H1 (cell line): ENCODE results near the gene PAAF1. TPM values are rescaled to one million over a fixed set of nuclear protein-coding genes. Genes with fewer than 3 reads are reported as not detected.

Source experiments
- CTCF ChIA-PET: fragments of 300-600 bp; sonication (Branson Sonifier 250); formaldehyde crosslinking; loops from one replicate; lab custom pipeline; 2021; ENCODE audit not compliant: partially characterized antibody; lab: Charles Lee
- POLR2A ChIA-PET: fragments of 300-600 bp; sonication (Branson Sonifier 250); formaldehyde crosslinking; loops from one replicate; lab custom pipeline; 2021; ENCODE audit warnings: inconsistent platforms; ENCODE audit not compliant: partially characterized antibody; lab: Charles Lee
- DNase-seq, 2 experiments: peaks; one replicate each; pipeline versions ENCODE4 v3.0.0 to v3.0.0-alpha.2; 2010 to 2022; ENCODE audit warnings: low spot score in 2 of 2, low read depth in 1 of 2, mixed read lengths in 1 of 2
- FAIRE-seq: peaks from 2 replicates; lab custom pipeline; 2011; peaks lifted over from hg19 to GRCh38; lab: Jason Lieb, UNC
- H2AFZ ChIP-seq: 2 replicates; pipeline ENCODE4 v1.8.1; 2012; ENCODE audit warnings: low read length, inconsistent platforms
- H2AK5ac ChIP-seq: 2 replicates; pipeline ENCODE4 v1.6.1; 2013; ENCODE audit warnings: low read depth, low read length
- H2BK120ac ChIP-seq: replicated peaks from 2 replicates; pipeline ENCODE3; 2013; ENCODE audit warnings: low read depth, low read length, inconsistent platforms
- H2BK12ac ChIP-seq: 2 replicates; pipeline ENCODE4 v1.6.1; 2013; ENCODE audit warnings: low read depth, low read length
- H2BK15ac ChIP-seq: 2 replicates; pipeline ENCODE4 v1.6.1; 2013; ENCODE audit warnings: low read length
- H2BK20ac ChIP-seq: 2 replicates; pipeline ENCODE4 v1.6.1; 2013; ENCODE audit warnings: low read length
- H2BK5ac ChIP-seq: 2 replicates; pipeline ENCODE4 v1.6.1; 2013; ENCODE audit warnings: low read depth, low read length
- H3K14ac ChIP-seq: 2 replicates; pipeline ENCODE4 v1.6.1; 2013; ENCODE audit warnings: inconsistent platforms; ENCODE audit not compliant: insufficient read length
- H3K18ac ChIP-seq: 2 replicates; pipeline ENCODE4 v1.6.1; 2013; ENCODE audit warnings: low read length; ENCODE audit errors: extremely low read depth
- H3K23ac ChIP-seq: 2 replicates; pipeline ENCODE4 v1.6.1; 2013; ENCODE audit warnings: inconsistent platforms; ENCODE audit not compliant: insufficient read length
- H3K23me2 ChIP-seq: 2 replicates; pipeline ENCODE4 v1.6.1; 2013; ENCODE audit warnings: low read depth, low read length
- H3K27ac ChIP-seq: 2 replicates; pipeline ENCODE4 v1.6.1; 2011; ENCODE audit warnings: low read depth, low read length, inconsistent platforms
- H3K27me3 ChIP-seq, 4 experiments: replicated peaks in 1 of 4; 1 replicate in 1 of 4; 2 replicates in 3 of 4; pipeline versions ENCODE4 v1.6.1 to v1.8.1; 2011 to 2013; ENCODE audit warnings: low read length in 3 of 4, mild to moderate bottlenecking in 3 of 4, inconsistent platforms in 2 of 4, mixed read lengths in 2 of 4, moderate library complexity in 1 of 4; ENCODE audit not compliant: control insufficient read depth in 3 of 4, insufficient read depth in 3 of 4; ENCODE audit errors: extremely low read depth in 1 of 4
- H3K36me3 ChIP-seq, 4 experiments: 2 replicates each; pipeline versions ENCODE4 v1.6.1 to v1.8.1; 2011 to 2013; ENCODE audit warnings: mild to moderate bottlenecking in 4 of 4, low read length in 3 of 4, moderate library complexity in 2 of 4, control low read depth in 1 of 4, inconsistent platforms in 1 of 4; ENCODE audit not compliant: insufficient read depth in 4 of 4, control insufficient read depth in 2 of 4
- H3K4ac ChIP-seq: replicated peaks from 2 replicates; pipeline ENCODE3; 2013; ENCODE audit warnings: low read length, low read depth, mixed read lengths, inconsistent platforms; ENCODE audit not compliant: insufficient read length
- H3K4me1 ChIP-seq, 4 experiments: replicated peaks in 1 of 4; 1 replicate in 1 of 4; 2 replicates in 3 of 4; pipeline versions ENCODE4 v1.6.1 to v1.8.1; 2011 to 2013; ENCODE audit warnings: low read length in 3 of 4, inconsistent platforms in 2 of 4, mixed read lengths in 1 of 4; ENCODE audit not compliant: insufficient read depth in 4 of 4, control insufficient read depth in 3 of 4
- H3K4me2 ChIP-seq, 2 experiments: 2 replicates each; pipeline versions ENCODE4 v1.6.1 to v1.8.1; 2011 to 2013; ENCODE audit warnings: low read depth in 2 of 2, low read length in 2 of 2, control low read depth in 1 of 2, inconsistent platforms in 1 of 2, mild to moderate bottlenecking in 1 of 2; ENCODE audit not compliant: insufficient read depth in 1 of 2
- H3K4me3 ChIP-seq, 4 experiments: fragments of 200-600, 300-600 bp in 1 of 4; sonication (generic), shearing (Covaris generic), sonication (Bioruptor Twin) in 1 of 4; 2 replicates each; pipeline versions ENCODE4 v1.5.1 to v1.8.1; 2011 to 2016; ENCODE audit warnings: low read length in 4 of 4, low read depth in 3 of 4, control low read depth in 2 of 4, inconsistent platforms in 2 of 4, mild to moderate bottlenecking in 2 of 4, mixed read lengths in 1 of 4, moderate library complexity in 1 of 4; ENCODE audit not compliant: insufficient read depth in 2 of 4; ENCODE audit errors: extremely low read depth in 1 of 4
- H3K56ac ChIP-seq: replicated peaks from 2 replicates; pipeline ENCODE3; 2013; ENCODE audit warnings: low read depth, mild to moderate bottlenecking, mixed read lengths, low read length, inconsistent platforms; ENCODE audit not compliant: insufficient read length
- H3K79me1 ChIP-seq: 2 replicates; pipeline ENCODE4 v1.6.1; 2013; ENCODE audit warnings: low read depth, low read length, control low read depth
- H3K79me2 ChIP-seq, 2 experiments: 2 replicates each; pipeline versions ENCODE4 v1.6.1 to v1.8.1; 2012 to 2013; ENCODE audit warnings: low read length in 2 of 2, mild to moderate bottlenecking in 2 of 2, inconsistent platforms in 1 of 2; ENCODE audit not compliant: insufficient read depth in 2 of 2, control insufficient read depth in 1 of 2
- H3K9ac ChIP-seq, 4 experiments: replicated peaks in 1 of 4; 1 replicate in 1 of 4; 2 replicates in 3 of 4; pipeline versions ENCODE4 v1.6.1 to v1.8.1; 2011 to 2013; ENCODE audit warnings: low read depth in 3 of 4, low read length in 3 of 4, control low read depth in 2 of 4, mild to moderate bottlenecking in 2 of 4, moderate library complexity in 2 of 4, inconsistent platforms in 1 of 4; ENCODE audit errors: extremely low read depth in 1 of 4
- H3K9me3 ChIP-seq, 2 experiments: 2 replicates each; pipeline versions ENCODE4 v1.6.1 to v1.8.1; 2012 to 2013; ENCODE audit warnings: mild to moderate bottlenecking in 2 of 2, moderate library complexity in 2 of 2, control low read depth in 1 of 2, inconsistent platforms in 1 of 2, low read depth in 1 of 2, low read length in 1 of 2, mixed read lengths in 1 of 2; ENCODE audit not compliant: insufficient read depth in 2 of 2
- H4K20me1 ChIP-seq, 2 experiments: replicated peaks in 1 of 2; 2 replicates each; pipeline versions ENCODE3 to v1.8.1; 2011 to 2013; ENCODE audit warnings: inconsistent platforms in 2 of 2, low read length in 2 of 2, mild to moderate bottlenecking in 1 of 2; ENCODE audit not compliant: insufficient read depth in 2 of 2, control insufficient read depth in 1 of 2
- H4K5ac ChIP-seq: 2 replicates; pipeline ENCODE4 v1.6.1; 2013; ENCODE audit warnings: low read length, low read depth, mixed read lengths, inconsistent platforms; ENCODE audit not compliant: insufficient read length
- H4K8ac ChIP-seq: 2 replicates; pipeline ENCODE4 v1.8.0; 2013; ENCODE audit warnings: mild to moderate bottlenecking, moderate library complexity, low read length, inconsistent platforms; ENCODE audit not compliant: insufficient read depth; ENCODE audit errors: extremely low read depth
- H4K91ac ChIP-seq: replicated peaks from 2 replicates; pipeline ENCODE3; 2013; ENCODE audit warnings: low read length, mixed read lengths, inconsistent platforms; ENCODE audit not compliant: insufficient read length
- ATF2 ChIP-seq: IDR thresholded peaks from 2 replicates; pipeline ENCODE4 v1.6.1; 2012; ENCODE audit warnings: low read length, inconsistent platforms
- BACH1 ChIP-seq: IDR thresholded peaks from 2 replicates; pipeline ENCODE4 v1.6.1; 2012; ENCODE audit warnings: low read length, improper control_type of control experiment
- BCL11A ChIP-seq, 2 experiments: IDR thresholded peaks; one replicate each; pipeline ENCODE4 v1.6.1; 2011; ENCODE audit warnings: low read depth in 2 of 2, low read length in 2 of 2, mild to moderate bottlenecking in 2 of 2
- BRCA1 ChIP-seq: IDR thresholded peaks from 2 replicates; pipeline ENCODE4 v1.6.1; 2012; ENCODE audit warnings: low read depth, low read length, improper control_type of control experiment
- CHD1 ChIP-seq: IDR thresholded peaks from 2 replicates; pipeline ENCODE4 v1.6.1; 2012; ENCODE audit warnings: low read depth, low read length, improper control_type of control experiment
- CHD2 ChIP-seq: IDR thresholded peaks from 2 replicates; pipeline ENCODE4 v1.6.1; 2012; ENCODE audit warnings: low read length, improper control_type of control experiment
- EGR1 ChIP-seq: IDR thresholded peaks from 2 replicates; pipeline ENCODE4 v1.6.1; 2011; ENCODE audit warnings: low read depth, low read length, borderline replicate concordance
- EP300 ChIP-seq, 2 experiments: IDR thresholded peaks; 1 replicate in 1 of 2; 2 replicates in 1 of 2; pipeline ENCODE4 v1.6.1; 2011 to 2012; ENCODE audit warnings: low read depth in 2 of 2, low read length in 2 of 2, mild to moderate bottlenecking in 2 of 2, borderline replicate concordance in 1 of 2, inconsistent platforms in 1 of 2, moderate library complexity in 1 of 2
- GABPA ChIP-seq: IDR thresholded peaks from 2 replicates; pipeline ENCODE4 v1.6.1; 2011; ENCODE audit warnings: mild to moderate bottlenecking, low read length, moderate library complexity, borderline replicate concordance; ENCODE audit not compliant: insufficient read depth
- NANOG ChIP-seq: IDR thresholded peaks from 2 replicates; pipeline ENCODE4 v1.6.1; 2011; ENCODE audit warnings: low read length, low read depth, mild to moderate bottlenecking, inconsistent platforms; ENCODE audit not compliant: insufficient read depth, poor library complexity, severe bottlenecking
- PHF8 ChIP-seq: fragments of 200-600 bp; sonication (generic); conservative IDR thresholded peaks from 2 replicates; pipeline ENCODE4 v1.7.1; 2012; ENCODE audit warnings: low read depth, mild to moderate bottlenecking, inconsistent platforms, low read length, moderate library complexity
- RAD21 ChIP-seq, 2 experiments: IDR thresholded peaks in 1 of 2; conservative IDR thresholded peaks in 1 of 2; 2 replicates each; pipeline ENCODE4 v1.6.1; 2011; ENCODE audit warnings: low read depth in 2 of 2, low read length in 2 of 2, improper control_type of control experiment in 1 of 2, inconsistent platforms in 1 of 2, mild to moderate bottlenecking in 1 of 2, moderate library complexity in 1 of 2
- SAP30 ChIP-seq: fragments of 300-600 bp; sonication (generic); IDR thresholded peaks from 2 replicates; pipeline ENCODE4 v1.7.1; 2012; ENCODE audit warnings: low read length, moderate library complexity, mild to moderate bottlenecking, inconsistent platforms; ENCODE audit not compliant: insufficient read depth, insufficient replicate concordance
- polyA plus RNA-seq, 7 experiments: library from polyadenylated mRNA; depleted of rRNA in 3 of 7; stranded (reverse) in 5 of 7; unstranded in 2 of 7; fragments of >200 nt in 5 of 7; fragments of 200-250 nt in 2 of 7; gene quantifications; 1 replicate in 5 of 7; 2 replicates in 1 of 7; 4 replicates in 1 of 7; pipeline versions ENCODE4 v1.2.1 to v1.2.3, GENCODE V29; 2011 to 2013; ENCODE audit warnings: missing spikeins in 2 of 7, mixed read lengths in 2 of 7
- total RNA-seq: library from RNA; stranded (reverse); fragmentation: NEBNext Ultra II Directional; extraction: Animal tissue kit (Norgen Biotek cat#: 25700); gene quantifications from 2 replicates; pipeline ENCODE4 v1.2.1, GENCODE V29; 2021

The PAAF1 gene
- total and polyA plus RNA-seq, 2 of the 8 experiments (the other 6 are each of a cell fraction or from before 2014, with no cell fraction given): 24.4 to 28.8 TPM

- Histone ChIP-seq H3K27ac (no peak overlapping the region), H4K8ac (no peak overlapping the region), H3K36me3 (peaks cover 2 to 12% (median 3%) of the 10 kb centered on the region in 4 experiments; a peak in 5 of 8 replicates), H3K9ac (no peak overlapping the region), H2BK120ac (no peak overlapping the region), H3K23ac (no peak overlapping the region), H2BK5ac (no peak overlapping the region), H3K56ac (no peak overlapping the region), H3K27me3 (peaks cover 0 to 1% (median 0%) of the 10 kb centered on the region in 4 experiments; a peak in 1 of 7 replicates), H3K23me2 (no peaks in the 10 kb centered on the region; the same call in 1 of the 2 replicates), H2BK20ac (no peak overlapping the region), H3K4me3 (no peak overlapping the region), H3K79me2 (no peaks in the 10 kb centered on the region; a peak in 1 of 4 replicates)
- POLR2A ChIA-PET: no interaction called here
- CTCF ChIA-PET: interaction anchor here (1.3 kb wide), 1 partner anchor 9 kb away, joined by 4 read pairs; no protein-coding TSS in a partner anchor
- DNase-seq: no peak
- TF ChIP-seq RAD21 (IDR thresholded peaks at IDR 0.05 in 1 of 2, conservative IDR thresholded peaks at IDR 0.05 in 1 of 2; ENCODE audit: low read depth in 2 of 2, low read length in 2 of 2) (no peak), NANOG (no peak), SAP30 (no peak), ATF2 (no peak), CHD2 (no peak), BCL11A (IDR thresholded peaks at IDR 0.05; ENCODE audit: low read depth in 2 of 2, low read length in 2 of 2) (no peak), PHF8 (no peak), BACH1 (no peak), EGR1 (no peak), EP300 (IDR thresholded peaks at IDR 0.05; ENCODE audit: borderline replicate concordance in 1 of 2, low read depth in 2 of 2, low read length in 2 of 2) (no peak), CHD1 (no peak), GABPA (no peak), BRCA1 (no peak)
- TF ChIP-seq, all 59 proteins: peak for 0
- Histone ChIP-seq H2BK15ac (no peak overlapping the region), H3K14ac (no peak overlapping the region), H4K20me1 (no peaks in the 10 kb centered on the region), H4K91ac (no peak overlapping the region), H2AK5ac (no peak overlapping the region), H3K79me1 (no peaks in the 10 kb centered on the region), H3K9me3 (no peaks in the 10 kb centered on the region), H3K18ac (no peak overlapping the region), H2AFZ (no peak overlapping the region), H3K4me1 (no peaks in the 10 kb centered on the region), H4K5ac (no peak overlapping the region), H2BK12ac (no peak overlapping the region), H3K4ac (no peak overlapping the region), H3K4me2 (no peak overlapping the region)
- no peak for FAIRE-seq
Measured at GRCh38 chr11:73913472-73913871, 36.7 kb downstream of the PAAF1 start.
